ENCODE data around the gene RGS11.

Gene RGS11

DNA sequence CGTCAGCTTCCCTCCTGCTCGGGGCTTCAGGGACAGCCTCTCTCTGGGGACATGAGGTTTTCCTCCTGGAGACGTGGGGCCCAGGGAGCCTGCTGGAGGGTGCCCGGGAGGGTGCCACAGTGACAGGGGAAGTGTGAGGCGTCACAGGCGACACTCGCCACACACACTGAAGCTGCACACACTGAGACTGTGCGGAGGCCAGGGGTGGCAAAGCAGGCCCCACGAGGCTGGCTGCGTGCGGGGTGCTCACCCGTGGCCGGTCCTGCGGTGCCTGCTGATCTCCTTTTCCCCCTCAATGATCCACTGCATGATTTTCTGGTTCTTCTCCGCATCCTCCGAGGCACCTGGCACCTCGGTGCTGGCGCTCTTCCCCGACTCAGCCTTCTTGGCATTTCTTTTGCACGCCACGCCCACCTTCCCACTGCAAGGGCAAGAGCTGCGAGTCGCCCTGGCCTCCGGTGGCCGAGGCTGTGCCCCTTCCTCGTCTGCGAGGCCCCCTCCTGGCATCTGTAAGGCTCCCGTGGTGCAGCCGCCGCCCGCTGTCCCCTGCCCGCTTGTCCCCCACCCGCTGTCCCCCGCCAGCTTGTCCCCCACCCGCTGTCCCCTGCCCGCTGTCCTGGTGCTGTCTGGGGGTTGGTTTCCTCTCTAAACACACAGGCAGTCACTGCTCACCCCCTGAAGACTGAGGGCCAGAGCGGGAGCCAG lies 21.2 kb upstream of the RGS11 start:
- DNase-seq, result no peak

DNA sequence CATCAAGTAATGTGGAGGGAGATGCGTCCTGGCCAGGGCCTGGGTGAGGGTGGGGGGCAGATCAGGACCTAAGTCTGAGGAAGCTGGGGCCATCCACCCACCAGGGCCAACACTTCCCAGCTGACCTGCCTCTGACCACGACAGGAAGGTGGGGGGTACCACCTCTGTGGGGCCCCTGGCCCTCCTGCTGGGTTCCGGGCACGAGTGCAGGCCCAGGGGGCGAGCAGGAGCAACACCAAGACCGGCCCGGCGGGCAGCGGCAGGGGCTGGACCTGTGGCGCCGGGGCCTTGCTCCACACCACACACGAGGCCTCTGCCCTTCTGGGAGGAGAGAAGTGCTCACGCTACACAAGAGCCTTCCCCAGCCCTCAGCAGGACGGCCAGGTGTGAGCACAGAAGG lies 20.5 kb upstream of the RGS11 start:
- DNase-seq, result no peak

DNA sequence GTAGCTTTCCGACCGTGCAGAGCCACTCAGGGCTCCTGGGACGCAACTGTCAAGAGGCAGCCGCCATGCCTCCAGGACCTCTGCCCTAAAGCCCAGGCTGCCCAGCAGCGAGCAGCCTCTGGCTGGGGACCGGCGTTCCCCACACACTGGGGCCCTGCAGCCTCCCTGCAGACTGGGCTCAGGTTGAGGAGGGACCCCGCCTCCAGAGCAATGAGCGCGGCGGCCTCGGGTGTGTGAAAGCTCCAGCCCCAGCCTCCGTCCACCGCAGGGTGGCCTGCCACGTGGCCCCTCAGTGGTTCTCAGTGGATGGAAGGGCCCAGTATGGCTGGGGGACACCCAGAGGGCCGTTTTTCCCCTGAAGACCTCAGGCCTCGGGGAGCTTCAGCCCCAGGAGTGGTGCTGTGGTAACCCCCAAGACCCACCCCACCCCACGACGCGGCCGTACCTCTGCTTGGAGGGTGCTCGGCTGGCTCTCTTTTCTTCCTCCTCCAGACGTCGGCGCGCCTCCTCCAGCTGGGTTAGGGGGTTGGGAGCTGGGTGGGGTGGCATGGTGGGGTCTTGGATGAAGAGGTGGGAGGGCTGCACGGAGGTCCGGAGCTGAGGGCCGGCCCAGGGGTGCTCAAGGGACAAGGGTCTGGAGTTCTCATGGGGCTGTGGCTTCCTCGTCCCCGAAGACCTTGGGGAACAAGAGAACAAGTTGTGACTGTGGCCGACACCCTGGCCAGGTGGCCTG lies 17.5 kb upstream of the RGS11 start:
- DNase-seq, result no peak

DNA sequence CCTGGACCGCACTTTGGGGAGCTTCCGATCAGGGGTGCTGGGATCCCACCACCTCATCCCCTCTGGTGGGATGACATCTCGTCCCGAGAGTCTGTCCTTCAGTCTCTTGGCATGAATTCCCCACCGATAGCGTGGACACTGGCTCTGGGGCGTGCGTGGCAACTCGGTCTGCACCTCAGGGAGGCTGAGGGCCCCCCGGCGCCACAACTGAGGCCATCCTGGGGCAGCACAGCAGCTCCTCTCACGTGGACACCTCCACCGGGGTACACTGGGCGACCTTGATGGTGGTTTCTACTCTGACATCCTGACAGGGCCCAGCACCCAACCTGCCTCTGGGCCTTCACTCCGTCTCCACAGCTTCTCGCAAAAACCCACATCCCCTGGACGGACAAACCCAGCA lies 15.8 kb upstream of the RGS11 start:
- DNase-seq, result no peak

GRCh38 chr16:290681-291405 lies 15.1 kb upstream of the RGS11 start:
- DNase-seq, result no peak

- no peak for DNase-seq
These were observed 14.4 kb upstream of the RGS11 start for GRCh38 chr16:290015-290680.

DNA sequence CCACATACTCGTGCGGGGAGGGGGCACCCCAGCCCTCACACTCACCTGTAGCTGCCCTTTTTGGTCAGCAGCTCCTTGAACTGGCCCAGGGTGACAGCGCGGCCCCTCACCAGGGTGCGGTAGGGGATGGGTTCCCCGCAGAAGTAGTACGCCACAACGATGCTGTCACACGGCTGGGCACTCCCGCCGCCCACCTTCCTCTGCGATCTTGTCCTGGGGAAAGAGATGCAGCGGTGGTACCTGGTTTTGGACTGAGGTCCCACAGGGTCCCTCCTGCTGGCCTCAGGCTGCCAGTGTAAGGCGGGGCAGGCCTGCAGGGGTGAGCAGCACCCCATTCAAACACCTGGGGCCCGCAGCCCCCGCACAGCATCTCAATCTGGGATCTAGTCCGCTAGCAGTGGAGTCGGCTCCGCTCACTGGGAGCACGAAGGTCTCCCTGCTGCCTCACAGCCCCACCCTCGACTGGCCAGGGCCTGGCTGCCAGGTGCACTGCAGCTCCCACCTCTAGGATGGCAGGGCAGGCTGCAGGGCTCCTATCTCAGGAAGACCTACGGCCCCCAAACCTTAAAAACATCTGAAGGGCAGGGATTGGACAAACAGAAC lies 13.8 kb upstream of the RGS11 start:
- DNase-seq, result no peak

GRCh38 chr16:287981-288920 lies 12.5 kb upstream of the RGS11 start:
- no peak for DNase-seq

DNA sequence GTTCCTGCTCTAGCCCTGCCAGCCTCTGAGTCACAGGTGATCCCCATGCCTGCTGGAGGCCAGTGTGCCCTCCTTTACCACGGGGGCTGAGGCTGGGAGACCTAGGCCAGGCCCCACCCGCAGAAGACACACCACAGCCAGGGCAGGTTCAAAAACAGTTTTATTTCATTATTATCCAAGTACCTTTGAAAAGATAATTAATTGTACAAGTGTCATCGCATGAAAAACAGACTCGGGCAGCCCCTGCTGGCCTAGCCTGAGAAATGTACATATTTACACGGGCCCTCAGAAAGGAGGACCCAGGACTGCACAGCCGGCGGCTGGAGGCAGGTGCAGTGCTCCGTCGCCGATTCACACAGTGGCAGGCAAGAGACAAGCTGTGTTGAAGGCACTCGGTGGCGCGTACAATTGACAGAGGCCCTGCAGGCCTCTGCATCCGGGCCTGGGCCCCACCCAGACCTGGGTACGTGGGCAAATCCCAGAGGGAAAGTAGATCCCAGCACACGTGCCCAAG lies 11.6 kb upstream of the RGS11 start:
- no peak for DNase-seq

- DNase-seq, result no peak
These were observed 10.9 kb upstream of the RGS11 start for GRCh38 chr16:286491-287297.

DNA sequence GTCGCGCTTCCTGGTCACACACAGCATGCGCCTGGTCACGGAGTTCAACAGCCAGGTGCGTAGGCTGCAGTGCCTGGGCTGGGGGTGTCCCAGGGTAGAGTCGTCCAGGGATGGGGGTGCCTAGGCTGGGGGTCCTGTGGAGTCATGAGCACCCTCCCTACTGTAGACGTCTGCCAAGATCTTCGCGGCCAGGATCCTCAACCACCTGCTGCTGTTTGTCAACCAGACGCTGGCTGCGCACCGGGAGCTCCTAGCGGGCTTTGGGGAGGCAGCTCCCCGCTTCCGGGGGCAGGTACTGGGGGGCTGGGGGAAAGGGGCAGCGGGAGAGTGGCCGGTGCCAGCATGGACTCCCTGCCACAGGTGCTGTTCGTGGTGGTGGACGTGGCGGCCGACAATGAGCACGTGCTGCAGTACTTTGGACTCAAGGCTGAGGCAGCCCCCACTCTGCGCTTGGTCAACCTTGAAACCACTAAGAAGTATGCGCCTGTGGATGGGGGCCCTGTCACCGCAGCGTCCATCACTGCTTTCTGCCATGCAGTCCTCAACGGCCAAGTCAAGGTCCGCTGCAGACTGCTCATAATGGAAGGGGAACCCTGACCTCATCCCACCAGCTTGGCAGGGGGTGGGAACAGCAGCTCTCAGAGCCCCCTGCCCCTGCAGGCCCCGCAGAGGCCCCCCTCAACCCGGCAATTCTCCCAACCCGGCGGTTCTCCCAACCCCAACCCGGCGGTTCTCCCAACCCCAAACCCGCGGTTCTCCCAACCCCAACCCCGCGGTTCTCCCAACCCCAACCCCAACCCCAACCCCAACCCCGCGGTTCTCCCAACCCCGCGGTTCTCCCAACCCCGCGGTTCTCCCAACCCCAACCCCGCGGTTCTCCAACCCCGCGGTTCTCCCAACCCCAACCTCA lies 9.7 kb upstream of the RGS11 start:
- DNase-seq, result no peak

- DNase-seq, result no peak
These were observed 8.7 kb upstream of the RGS11 start for GRCh38 chr16:284204-285120.

DNA sequence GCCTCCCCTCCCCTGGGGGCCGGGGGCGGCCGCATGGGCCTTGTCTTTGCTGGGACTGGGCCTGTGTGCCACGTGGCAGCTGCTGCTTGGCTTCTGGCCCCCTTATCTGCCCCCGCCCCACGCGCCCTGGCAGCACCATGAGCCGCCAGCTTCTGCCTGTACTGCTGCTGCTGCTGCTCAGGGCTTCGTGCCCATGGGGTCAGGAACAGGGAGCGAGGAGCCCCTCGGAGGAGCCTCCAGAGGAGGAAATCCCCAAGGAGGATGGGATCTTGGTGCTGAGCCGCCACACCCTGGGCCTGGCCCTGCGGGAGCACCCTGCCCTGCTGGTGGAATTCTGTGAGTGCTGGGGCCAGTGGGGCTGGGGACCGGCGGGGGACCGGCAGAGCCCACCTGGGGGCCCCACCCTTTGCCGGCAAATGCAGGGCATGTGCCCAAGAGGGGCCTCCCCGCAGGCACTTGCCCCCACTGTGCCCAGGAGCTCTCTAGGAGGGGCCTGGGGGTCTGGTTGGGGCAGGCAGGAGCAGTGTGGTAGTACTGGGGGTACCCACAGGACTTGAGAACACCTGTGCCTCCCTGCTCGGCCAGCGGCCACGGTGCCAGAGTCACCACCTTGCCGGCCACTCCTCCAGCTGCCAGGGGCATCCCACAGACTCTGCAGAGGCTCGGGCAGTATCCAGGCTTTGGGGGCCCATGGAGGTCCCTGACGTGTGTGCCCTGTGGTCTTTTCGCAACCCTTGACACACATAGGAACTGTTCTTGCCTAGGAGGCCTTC lies 7.5 kb upstream of the RGS11 start, which contains the start of gene PDIA2:
PDIA2 (plus strand) TSS at position 132 of the 773 bp plus-strand sequence; CDS start at position 138, 6 bp downstream.
- DNase-seq, result no peak

DNA sequence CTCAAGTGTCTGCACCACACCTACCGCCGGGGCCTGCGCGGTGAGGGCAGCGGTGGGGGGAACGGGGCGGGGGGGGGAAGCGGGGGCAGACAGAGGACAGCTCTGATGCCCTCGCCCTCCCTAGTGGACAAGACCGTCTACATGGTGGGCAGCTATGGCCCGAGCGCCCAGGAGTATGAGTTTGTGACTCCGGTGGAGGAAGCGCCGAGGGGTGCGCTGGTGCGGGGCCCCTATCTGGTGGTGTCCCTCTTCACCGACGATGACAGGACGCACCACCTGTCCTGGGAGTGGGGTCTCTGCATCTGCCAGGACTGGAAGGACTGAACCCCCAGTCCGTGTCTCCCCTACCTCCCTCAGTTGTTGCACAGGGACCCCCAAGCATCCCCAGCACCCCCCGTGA lies 6.7 kb upstream of the RGS11 start:
- no peak for DNase-seq

DNA sequence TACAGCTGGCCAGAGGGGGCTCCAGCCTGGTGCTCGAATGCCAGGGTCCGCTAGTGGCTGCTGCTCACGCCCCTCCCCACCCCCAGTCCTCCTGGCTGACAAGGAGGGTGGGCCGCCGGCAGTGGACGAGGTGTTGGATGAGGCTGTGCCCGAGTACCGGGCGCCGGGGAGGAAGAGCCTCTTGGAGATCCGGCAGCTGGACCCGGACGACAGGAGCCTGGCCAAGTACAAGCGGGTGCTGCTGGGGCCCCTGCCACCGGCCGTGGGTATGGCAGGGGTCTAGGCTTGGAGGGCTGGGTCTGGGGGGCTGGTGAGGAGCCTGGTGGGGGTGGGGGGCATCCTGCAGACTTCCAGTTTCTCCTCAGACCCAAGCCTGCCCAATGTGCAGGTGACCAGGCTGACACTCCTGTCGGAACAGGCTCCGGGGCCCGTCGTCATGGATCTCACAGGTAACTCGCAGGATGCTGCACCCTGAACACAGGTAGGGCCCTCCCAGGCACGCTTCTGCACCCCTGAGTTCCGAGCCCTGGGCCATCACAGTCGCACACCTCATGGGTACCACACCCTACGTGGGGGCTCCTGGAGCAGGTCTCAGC lies 6.0 kb upstream of the RGS11 start:
- no peak for DNase-seq

DNA sequence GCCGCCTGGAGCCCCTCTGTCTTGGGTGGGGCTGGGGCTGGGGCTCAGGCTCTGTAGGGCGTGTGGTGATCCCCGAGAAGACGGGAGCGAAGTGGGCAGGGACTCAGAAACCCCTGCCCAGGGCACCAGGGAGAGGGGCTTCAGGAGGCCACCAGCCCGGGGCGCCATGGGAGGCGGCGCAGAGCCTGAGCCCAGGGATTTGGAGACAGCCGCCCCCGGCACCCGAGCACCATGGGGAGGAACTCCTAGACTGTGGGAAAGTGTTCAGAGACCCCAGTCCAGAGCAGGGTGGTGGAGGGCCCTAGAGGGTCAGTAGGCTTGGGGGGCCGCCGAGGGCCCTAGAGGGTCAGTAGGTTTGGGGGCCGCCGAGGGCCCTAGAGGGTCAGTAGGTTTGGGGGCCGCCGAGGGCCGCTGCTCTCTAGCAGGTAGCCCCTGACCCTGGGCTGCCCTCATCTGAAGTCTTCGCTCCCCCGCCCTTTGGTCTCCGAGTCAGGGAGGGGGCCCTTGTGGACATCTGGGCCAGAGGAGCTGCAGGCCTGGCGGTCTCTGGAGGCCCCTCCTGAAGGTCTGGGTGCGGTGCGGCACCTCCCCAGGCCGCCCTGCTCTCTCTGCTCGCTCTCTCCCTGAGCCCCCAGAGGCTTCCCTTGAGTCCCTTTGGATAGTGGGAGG lies 5.4 kb upstream of the RGS11 start:
- no peak for DNase-seq
